PC-9 (cell line): ENCODE results near the gene IFT122. TPM values are rescaled to one million over a fixed set of nuclear protein-coding genes. Genes with fewer than 3 reads are reported as not detected.

ENCODE experiments used
- BruUV-seq: library from RNA; stranded (reverse); fragments of 400-500 nt; replicated peaks from 2 replicates; lab custom pipeline; 2021; lab: Mats Ljungman, UMichigan
- CTCF ChIA-PET: fragments of 300-600 bp; sonication (Branson Sonifier 250); formaldehyde crosslinking; loops from one replicate; lab custom pipeline; 2022; ENCODE audit warnings: antibody characterized with exemption; lab: Charles Lee
- POLR2A ChIA-PET: fragments of 300-600 bp; sonication (Branson Sonifier 250); formaldehyde crosslinking; loops from one replicate; lab custom pipeline; 2022; ENCODE audit warnings: antibody characterized with exemption; ENCODE audit not compliant: unreplicated experiment; lab: Charles Lee
- DNase-seq, 2 experiments: peaks; one replicate each; pipeline versions ENCODE4 v3.0.0 to v3.0.0-alpha.2; 2015 to 2022; ENCODE audit warnings: mixed read lengths in 1 of 2
- H2AFZ ChIP-seq: fragments of 200-600 bp; sonication (generic); 2 replicates; pipeline ENCODE4 v1.8.1; 2017; ENCODE audit warnings: antibody characterized with exemption
- H3F3A ChIP-seq: fragments of 200-600 bp; sonication (generic); 2 replicates; pipeline ENCODE4 v1.8.1; 2017; ENCODE audit warnings: antibody characterized with exemption, mild to moderate bottlenecking, low read depth; ENCODE audit not compliant: insufficient read depth
- H3K27ac ChIP-seq: fragments of 200-600 bp; sonication (generic); 2 replicates; pipeline ENCODE4 v1.6.1; 2016; ENCODE audit warnings: mixed run types
- H3K27me3 ChIP-seq: fragments of 200-600 bp; sonication (generic); 2 replicates; pipeline ENCODE4 v1.6.1; 2016; ENCODE audit warnings: low read depth, mixed run types; ENCODE audit not compliant: insufficient read depth
- H3K36me3 ChIP-seq: fragments of 200-600 bp; sonication (generic); 2 replicates; pipeline ENCODE4 v1.6.1; 2016; ENCODE audit warnings: low read depth, mixed run types
- H3K4me1 ChIP-seq: fragments of 200-600 bp; sonication (generic); replicated peaks from 2 replicates; pipeline ENCODE4 v1.6.1; 2016; ENCODE audit warnings: mixed run types; ENCODE audit not compliant: insufficient read depth
- H3K4me2 ChIP-seq: fragments of 200-600 bp; sonication (generic); 2 replicates; pipeline ENCODE4 v1.6.1; 2017; ENCODE audit warnings: mixed run types
- H3K4me3 ChIP-seq: fragments of 200-600 bp; sonication (generic); 2 replicates; pipeline ENCODE4 v1.6.1; 2016; ENCODE audit warnings: mixed run types
- H3K79me2 ChIP-seq: fragments of 200-600 bp; sonication (generic); 2 replicates; pipeline ENCODE4 v1.6.1; 2017; ENCODE audit warnings: low read depth, mixed run types
- H3K9me2 ChIP-seq: fragments of 200-600 bp; sonication (generic); 2 replicates; pipeline ENCODE4 v1.8.1; 2017; ENCODE audit warnings: mild to moderate bottlenecking; ENCODE audit not compliant: insufficient read depth
- H3K9me3 ChIP-seq: fragments of 200-600 bp; sonication (generic); 2 replicates; pipeline ENCODE4 v1.8.1; 2016; ENCODE audit warnings: low read depth; ENCODE audit not compliant: insufficient read depth
- H4K20me1 ChIP-seq: fragments of 200-600 bp; sonication (generic); 2 replicates; pipeline ENCODE4 v1.8.1; 2017; ENCODE audit not compliant: insufficient read depth
- EZH2 ChIP-seq: fragments of 200-600 bp; sonication (generic); IDR thresholded peaks from 2 replicates; pipeline ENCODE4 v1.8.0; 2017; ENCODE audit warnings: antibody characterized with exemption, low read depth
- intact Hi-C: fragments of 100-400 bp; cut with micrococcal nuclease; formaldehyde crosslinking; loops from one replicate; pipeline ENCODE4 v1.10.0; 2022; ENCODE audit not compliant: unreplicated experiment
- total RNA-seq: library from RNA; stranded (reverse); gene quantifications from 2 replicates; pipeline ENCODE4 v1.2.3, GENCODE V29; 2021
- TF ChIP-seq, protein P1 (sequence below): fragments of 200-600 bp; sonication (generic); conservative IDR thresholded peaks from 2 replicates; pipeline ENCODE4 v1.6.1; 2017; ENCODE audit warnings: mixed run types, antibody characterized with exemption, mild to moderate bottlenecking, moderate library complexity

Gene IFT122
- total RNA-seq, 1 experiment from 2014 or later = 55.6 TPM

DNA sequence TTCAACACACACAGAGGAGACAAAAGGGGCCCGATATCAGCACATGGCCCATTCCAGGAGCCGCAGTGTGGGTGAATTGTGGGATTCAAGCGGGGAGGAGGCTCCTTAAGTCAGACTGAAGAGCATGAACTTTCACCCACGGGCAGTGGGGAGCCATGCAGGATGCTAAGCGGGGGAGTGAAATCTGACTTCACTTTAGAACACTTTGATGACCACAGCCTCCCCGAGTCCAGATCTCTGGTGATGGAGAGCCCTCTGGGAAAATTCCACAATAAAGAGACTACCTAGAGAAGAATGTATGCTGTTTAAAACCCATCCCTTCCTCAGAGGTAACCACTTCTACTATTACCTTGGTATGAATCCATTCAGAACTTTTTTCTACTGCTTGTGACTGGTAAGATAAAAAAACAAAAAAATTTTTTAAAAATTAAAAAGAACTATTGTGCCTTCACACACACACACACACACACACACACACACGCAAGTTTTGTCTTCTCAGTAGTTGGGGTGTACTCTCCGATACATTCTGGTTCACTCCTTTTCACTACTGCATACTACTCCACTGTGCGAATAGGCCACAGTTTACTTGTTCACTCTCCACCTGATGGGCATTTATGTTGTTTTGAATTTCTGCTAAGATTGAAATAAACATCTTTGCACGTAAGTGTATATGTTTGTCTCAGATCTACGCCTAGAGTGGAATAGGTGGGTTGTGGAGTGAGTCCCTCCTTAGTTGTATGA lies 100.9 kb downstream of the IFT122 start:
- Histone ChIP-seq H3K27ac (no peak overlapping the region), H3K9me3 (no peaks in the 10 kb centered on the region), H3K27me3 (no peaks in the 10 kb centered on the region), H3K79me2 (no peaks in the 10 kb centered on the region), H3K4me3 (no peak overlapping the region), H3K4me1 (peaks cover 1% of the 10 kb centered on the region; the same call in 1 of the 2 replicates), H4K20me1 (no peaks in the 10 kb centered on the region), H3K9me2 (no peaks in the 10 kb centered on the region), H3K4me2 (no peak overlapping the region), H2AFZ (no peak overlapping the region), H3K36me3 (no peaks in the 10 kb centered on the region), H3F3A (peaks cover 9% of the 10 kb centered on the region; the same call in 1 of the 2 replicates)
- TF ChIP-seq, protein P1, sequence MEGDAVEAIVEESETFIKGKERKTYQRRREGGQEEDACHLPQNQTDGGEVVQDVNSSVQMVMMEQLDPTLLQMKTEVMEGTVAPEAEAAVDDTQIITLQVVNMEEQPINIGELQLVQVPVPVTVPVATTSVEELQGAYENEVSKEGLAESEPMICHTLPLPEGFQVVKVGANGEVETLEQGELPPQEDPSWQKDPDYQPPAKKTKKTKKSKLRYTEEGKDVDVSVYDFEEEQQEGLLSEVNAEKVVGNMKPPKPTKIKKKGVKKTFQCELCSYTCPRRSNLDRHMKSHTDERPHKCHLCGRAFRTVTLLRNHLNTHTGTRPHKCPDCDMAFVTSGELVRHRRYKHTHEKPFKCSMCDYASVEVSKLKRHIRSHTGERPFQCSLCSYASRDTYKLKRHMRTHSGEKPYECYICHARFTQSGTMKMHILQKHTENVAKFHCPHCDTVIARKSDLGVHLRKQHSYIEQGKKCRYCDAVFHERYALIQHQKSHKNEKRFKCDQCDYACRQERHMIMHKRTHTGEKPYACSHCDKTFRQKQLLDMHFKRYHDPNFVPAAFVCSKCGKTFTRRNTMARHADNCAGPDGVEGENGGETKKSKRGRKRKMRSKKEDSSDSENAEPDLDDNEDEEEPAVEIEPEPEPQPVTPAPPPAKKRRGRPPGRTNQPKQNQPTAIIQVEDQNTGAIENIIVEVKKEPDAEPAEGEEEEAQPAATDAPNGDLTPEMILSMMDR = no peak
- TF ChIP-seq EZH2 = no peak
- ChIA-PET CTCF (no interaction called here), POLR2A (no interaction called here)
- intact Hi-C loops = no loop called here
- BruUV-seq = no TSS peak
- DNase-seq = no peak

- Histone ChIP-seq H3K79me2 (no peaks in the 10 kb centered on the region), H3K4me3 (no peak overlapping the region), H3F3A (peaks cover 11% of the 10 kb centered on the region; the same call in 1 of the 2 replicates), H4K20me1 (no peaks in the 10 kb centered on the region), H2AFZ (no peak overlapping the region), H3K9me3 (no peaks in the 10 kb centered on the region), H3K36me3 (no peaks in the 10 kb centered on the region), H3K4me1 (no peaks in the 10 kb centered on the region), H3K4me2 (no peak overlapping the region), H3K27ac (no peak overlapping the region), H3K27me3 (no peaks in the 10 kb centered on the region), H3K9me2 (no peaks in the 10 kb centered on the region)
- no peak for DNase-seq
- POLR2A ChIA-PET = interaction anchor here (0.6 kb wide), 1 partner anchor 351 kb away, joined by 6 read pairs; the partner anchor contains the start of gene TMCC1
- BruUV-seq = no TSS peak
- TF ChIP-seq, protein P1 = no peak
- no peak for TF ChIP-seq EZH2
- CTCF ChIA-PET = no interaction called here
- intact Hi-C loops = no loop called here
Observed at GRCh38 chr3:129542747-129543146, 102.7 kb downstream of the IFT122 start.

DNA sequence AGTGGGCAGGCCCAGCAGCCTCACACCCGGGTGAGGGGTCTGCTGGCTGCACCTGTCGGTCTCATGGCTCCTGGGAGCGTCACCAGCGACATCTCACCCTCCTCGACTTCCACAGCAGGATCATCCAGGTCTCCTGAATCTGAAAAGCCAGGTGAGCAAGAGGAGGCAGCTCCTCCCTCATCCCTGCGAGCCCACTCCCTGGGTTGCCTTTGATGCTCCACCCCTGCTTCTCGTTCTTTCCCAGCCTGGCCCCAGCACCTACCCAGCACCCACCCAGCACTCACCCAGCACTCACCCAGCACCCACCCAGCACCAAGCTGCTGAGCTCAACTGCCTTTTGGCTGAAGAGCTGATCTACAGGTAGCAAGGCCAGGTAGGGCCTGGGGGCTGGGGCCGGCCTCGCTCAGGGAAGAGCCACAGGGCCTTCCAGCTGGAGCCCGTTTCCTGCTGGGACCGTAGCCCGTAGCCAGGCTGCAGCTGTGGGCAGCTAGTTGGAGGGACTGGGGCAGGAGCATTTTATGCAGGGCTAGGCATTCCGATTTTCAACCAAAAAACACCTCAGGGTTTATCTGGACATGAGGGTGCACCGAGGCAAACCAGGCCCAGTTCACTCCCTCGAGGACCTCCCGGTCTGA lies 103.2 kb downstream of the IFT122 start, which contains the start of gene H1-8:
Gene H1-8 (plus strand): TSS at position 20 of the 635 bp plus-strand sequence. CDS start 44 bp downstream, at position 64.
- no peak for TF ChIP-seq EZH2
- TF ChIP-seq, protein P1 = no peak
- no peaks in the 10 kb centered on the region for H3K36me3 ChIP-seq
- DNase-seq = no peak
- H3K4me3 ChIP-seq = no peak within 1 kb of the TSS
- H3K79me2 ChIP-seq = no peaks in the 10 kb centered on the region
- ChIA-PET POLR2A (interaction anchor here (0.6 kb wide), 1 partner anchor 351 kb away, joined by 6 read pairs; the partner anchor contains the start of gene TMCC1), CTCF (no interaction called here)
- H3K4me2 ChIP-seq = no peak within 1 kb of the TSS
- H3F3A ChIP-seq = peaks cover 11% of the 10 kb centered on the region; the same call in 1 of the 2 replicates
- intact Hi-C loops = no loop called here
- H3K9me2 ChIP-seq = no peaks in the 10 kb centered on the region
- no peaks in the 10 kb centered on the region for H3K27me3 ChIP-seq
- BruUV-seq = no TSS peak
- H4K20me1 ChIP-seq = no peaks in the 10 kb centered on the region
- H3K9me3 ChIP-seq = no peaks in the 10 kb centered on the region
- no peak within 1 kb of the TSS for H2AFZ ChIP-seq
- no peaks in the 10 kb centered on the region for H3K4me1 ChIP-seq
- H3K27ac ChIP-seq = no peak within 1 kb of the TSS
